NOMO-1 treated with dmso at 0.1 percent for 144 hours (cell line): ENCODE results near the gene VWA5B2.
"Not testable (repeated sequence)": the region's sequence is repeated elsewhere in the genome, so short reads cannot be mapped to it uniquely, and the experiment has no call there.

ENCODE experiments used
- DNase-seq: peaks from one replicate; lab custom pipeline; 2025; ENCODE audit not compliant: unreplicated experiment; lab: John Stamatoyannopoulos, UW

VWA5B2 gene

GRCh38 chr3:184241447-184242296 lies 12.3 kb downstream of the VWA5B2 start:
- no peak for DNase-seq

- DNase-seq: no peak
Measured at GRCh38 chr3:184242297-184242685, 12.9 kb downstream of the VWA5B2 start.

GRCh38 chr3:184248454-184249411 lies 19.3 kb downstream of the VWA5B2 start, which contains the start of gene ALG3:
Gene ALG3, minus strand, starts transcription at chr3:184248962. Its CDS starts 22 bp downstream, at chr3:184248940.
- peak; percentile 74 for DNase-seq

GRCh38 chr3:184249412-184250166 lies 20.2 kb downstream of the VWA5B2 start, which contains the start of gene EEF1AKMT4:
Gene EEF1AKMT4, plus strand, starts transcription at chr3:184249672. Its CDS starts 23 bp downstream, at chr3:184249695.
- peak; percentile 99 for DNase-seq

GRCh38 chr3:184250167-184250828 lies 20.9 kb downstream of the VWA5B2 start:
- DNase-seq: peak; percentile 94

GRCh38 chr3:184255291-184256039 lies 26.1 kb downstream of the VWA5B2 start:
- DNase-seq: no peak

GRCh38 chr3:184257083-184257915 lies 27.9 kb downstream of the VWA5B2 start:
- DNase-seq: no peak

- no peak for DNase-seq
Measured at GRCh38 chr3:184258926-184259325, 29.5 kb downstream of the VWA5B2 start.

- no peak for DNase-seq
Measured at GRCh38 chr3:184259396-184259877, 30.1 kb downstream of the VWA5B2 start.

- no peak for DNase-seq
Measured at GRCh38 chr3:184259878-184260723, 30.7 kb downstream of the VWA5B2 start.

- no peak for DNase-seq
Measured at GRCh38 chr3:184260724-184261269, 31.4 kb downstream of the VWA5B2 start.

GRCh38 chr3:184261270-184261853 lies 32.0 kb downstream of the VWA5B2 start, which contains the start of gene CAMK2N2:
Gene CAMK2N2, minus strand, starts transcription at chr3:184261553. Its CDS starts 268 bp downstream, at chr3:184261285.
- DNase-seq: no peak

GRCh38 chr3:184261854-184262763 lies 32.7 kb downstream of the VWA5B2 start:
- DNase-seq: no peak

- DNase-seq: no peak
Measured at GRCh38 chr3:184262764-184263179, 33.4 kb downstream of the VWA5B2 start.

- DNase-seq: not testable (repeated sequence)
Measured at GRCh38 chr3:184267249-184267648, 37.9 kb downstream of the VWA5B2 start.

- DNase-seq: no peak
Measured at GRCh38 chr3:184272269-184272668, 42.9 kb downstream of the VWA5B2 start.
